NCI-H1417 (cell line): ENCODE measurements around the gene MAPK1.
"Not testable (repeated sequence)": the region's sequence is repeated elsewhere in the genome, so short reads cannot be mapped to it uniquely, and the experiment has no call there.

Source experiments
- DNase-seq, 3 experiments: peaks; one replicate each; lab custom pipeline; 2025; lab: John Stamatoyannopoulos, UW

The MAPK1 gene

DNA sequence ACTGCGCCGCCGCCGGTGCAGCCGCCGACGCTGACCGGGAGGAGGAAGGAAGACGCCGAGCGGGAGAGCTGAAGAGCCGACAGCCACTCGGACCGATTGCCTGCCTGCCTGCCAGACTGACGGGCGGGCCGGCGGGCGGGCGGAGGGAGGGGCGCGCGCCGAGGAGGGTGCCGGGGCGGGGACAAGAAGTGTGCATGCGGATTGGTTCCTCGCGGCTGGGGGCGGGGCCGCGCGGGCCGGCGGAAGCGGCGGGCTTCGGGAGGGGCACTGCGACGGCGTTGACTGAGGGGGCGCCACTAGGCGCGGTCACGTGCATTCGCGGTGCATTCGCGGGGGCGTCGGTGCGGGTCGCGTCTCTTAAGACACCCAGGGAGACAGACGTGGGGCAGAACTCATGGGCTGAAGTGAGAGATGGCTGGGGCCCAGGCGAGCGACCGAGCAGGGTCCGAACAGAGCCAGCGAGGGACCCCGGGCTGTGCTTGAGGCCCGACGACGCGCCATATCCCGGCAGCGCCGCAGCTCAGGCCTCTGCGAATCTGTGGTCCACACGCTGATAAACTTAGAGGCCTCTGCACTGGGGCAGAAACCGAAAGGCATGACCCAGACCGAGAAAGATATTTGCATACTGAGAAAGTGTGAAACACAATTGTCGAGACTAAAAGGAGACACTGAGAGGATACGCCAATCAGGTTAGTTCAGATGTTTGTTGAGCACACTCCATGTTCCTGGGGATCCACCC, at the start of gene MAPK1:
TSS of gene MAPK1 (minus strand) at position 118 of the 739 bp plus-strand sequence. CDS start 205 bp downstream, outside the sequence.
- peak; percentile 81 to 87 (median 83) for DNase-seq

DNA sequence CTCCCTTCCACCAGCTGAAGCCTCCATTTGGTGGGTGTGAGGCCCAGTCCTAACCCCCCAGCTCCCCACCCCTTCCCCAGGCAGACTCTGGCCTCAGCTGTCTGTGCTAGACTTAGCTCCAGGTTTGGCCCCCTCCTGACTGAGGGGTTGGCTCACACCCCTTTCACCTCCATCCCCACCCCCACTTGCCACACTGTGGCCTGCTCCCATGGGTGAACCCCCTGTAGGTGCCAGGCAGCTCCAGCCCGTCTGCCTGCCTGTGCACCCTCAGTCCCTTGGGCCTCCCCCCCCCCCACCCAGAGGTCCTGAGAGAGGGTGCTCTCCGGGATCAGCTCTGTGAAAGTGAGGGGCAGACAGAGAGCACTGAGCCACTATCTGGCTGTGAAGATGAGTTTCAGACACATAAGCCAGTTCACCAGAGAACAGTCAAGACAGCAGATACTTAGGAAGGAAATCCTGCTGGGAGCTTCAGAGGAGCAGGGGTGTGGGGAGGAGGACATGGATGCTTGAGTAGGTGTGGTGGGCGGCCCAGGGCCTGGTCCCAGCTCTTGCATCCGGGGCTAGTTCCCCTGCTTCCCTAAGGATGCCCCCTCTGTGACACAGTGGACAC, 49.0 kb upstream of the MAPK1 start:
- DNase-seq: no peak

- DNase-seq: no peak
Measured at GRCh38 chr22:21915624-21916308, 48.3 kb upstream of the MAPK1 start.

DNA sequence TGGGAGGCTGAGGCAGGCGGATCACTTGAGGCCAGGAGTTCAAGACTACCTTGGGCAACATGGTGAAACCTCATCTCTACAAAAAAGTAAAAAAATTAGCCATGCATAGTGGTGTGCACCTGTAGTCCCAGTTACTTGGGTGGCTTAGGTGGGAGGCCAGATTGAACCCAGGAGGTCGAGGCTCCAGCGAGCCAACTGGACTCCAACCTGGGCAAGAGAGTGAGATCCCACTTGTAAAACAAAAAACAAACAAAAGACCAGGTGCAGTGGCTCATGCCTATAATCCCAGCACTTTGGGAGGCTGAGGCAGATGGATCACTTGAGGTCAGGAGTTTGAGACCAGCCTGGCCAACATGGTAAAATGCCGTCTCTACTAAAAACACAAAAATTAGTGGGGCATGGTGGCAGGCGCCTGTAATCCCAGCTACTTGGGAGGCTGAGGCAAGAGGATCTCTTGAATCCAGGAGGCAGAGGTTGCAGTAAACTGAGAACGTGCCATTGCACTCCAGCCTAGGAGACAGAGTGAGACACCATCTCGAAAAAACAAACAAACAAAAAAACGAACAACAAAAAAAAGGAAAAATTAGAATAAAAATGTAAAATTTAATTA, 46.7 kb upstream of the MAPK1 start:
- DNase-seq: not testable (repeated sequence)

- not testable (repeated sequence) for DNase-seq
Measured at GRCh38 chr22:21910367-21910766, 42.9 kb upstream of the MAPK1 start.

DNA sequence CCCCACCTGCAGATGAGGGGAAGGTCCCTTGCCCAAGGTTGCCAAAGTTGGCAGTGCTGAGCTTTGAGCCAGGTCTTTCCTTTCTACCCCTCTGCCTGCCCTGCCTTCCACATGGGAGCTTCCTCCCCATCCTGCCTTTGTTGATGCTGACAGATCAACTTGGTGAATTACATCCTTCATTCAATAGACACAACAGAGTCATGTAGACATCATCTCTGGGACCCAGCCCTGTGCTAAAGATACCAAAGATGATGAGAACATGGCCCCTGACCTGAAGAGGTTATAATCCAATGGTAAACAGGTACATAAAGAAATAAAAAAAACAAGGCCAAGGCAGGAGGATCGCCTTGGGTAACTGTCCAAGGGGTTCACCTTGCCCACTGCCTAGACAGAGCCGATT, 42.4 kb upstream of the MAPK1 start:
- DNase-seq: no peak

GRCh38 chr22:21907638-21908522, 40.4 kb upstream of the MAPK1 start:
- DNase-seq: no peak

GRCh38 chr22:21905234-21905633, 37.8 kb upstream of the MAPK1 start:
- DNase-seq: not testable (repeated sequence)

DNA sequence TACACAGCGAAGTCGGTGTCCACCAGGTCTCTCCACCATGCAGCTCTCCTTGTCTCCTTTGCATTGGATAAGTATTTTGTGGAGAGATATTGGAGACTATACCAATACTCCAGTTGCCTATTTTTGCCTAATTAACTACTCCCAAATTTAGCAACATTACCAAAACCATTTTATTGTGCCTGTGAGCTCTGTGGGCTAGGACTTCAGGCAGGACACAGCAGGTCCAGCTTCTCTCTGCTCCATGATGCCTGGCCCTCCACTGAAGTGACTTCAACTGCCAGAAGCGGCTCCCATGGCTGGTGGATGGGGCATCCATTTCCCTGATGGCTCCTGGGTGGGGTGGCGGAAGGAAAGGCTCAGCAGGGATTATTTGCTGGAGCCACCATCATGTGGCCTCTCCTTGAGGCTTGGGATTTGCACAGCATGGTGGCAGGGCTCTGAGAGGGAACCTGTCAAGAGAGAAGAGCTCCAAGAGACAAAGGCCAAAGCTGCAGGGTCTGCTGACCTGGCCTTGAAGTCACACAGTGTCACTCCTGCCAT, 36.9 kb upstream of the MAPK1 start:
- DNase-seq: no peak

DNA sequence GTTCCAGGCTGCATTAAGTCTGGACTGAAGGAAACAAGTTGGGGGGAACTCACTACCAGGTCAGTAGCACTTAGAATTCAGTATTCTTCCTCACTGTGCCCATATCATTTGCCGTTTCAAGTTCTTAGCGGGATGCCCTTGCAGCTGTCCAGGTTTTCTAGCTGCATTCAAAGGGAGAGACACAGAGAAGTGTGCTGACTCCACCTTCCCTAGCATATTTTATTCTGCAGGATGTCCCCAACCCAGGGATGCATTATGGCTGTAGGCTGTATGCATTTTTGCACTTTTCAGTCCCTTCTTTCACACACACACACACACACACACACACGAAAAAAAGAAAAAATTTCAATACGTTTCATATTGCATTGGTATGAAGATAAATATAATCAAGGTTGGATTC, 35.8 kb upstream of the MAPK1 start:
- no peak for DNase-seq

DNA sequence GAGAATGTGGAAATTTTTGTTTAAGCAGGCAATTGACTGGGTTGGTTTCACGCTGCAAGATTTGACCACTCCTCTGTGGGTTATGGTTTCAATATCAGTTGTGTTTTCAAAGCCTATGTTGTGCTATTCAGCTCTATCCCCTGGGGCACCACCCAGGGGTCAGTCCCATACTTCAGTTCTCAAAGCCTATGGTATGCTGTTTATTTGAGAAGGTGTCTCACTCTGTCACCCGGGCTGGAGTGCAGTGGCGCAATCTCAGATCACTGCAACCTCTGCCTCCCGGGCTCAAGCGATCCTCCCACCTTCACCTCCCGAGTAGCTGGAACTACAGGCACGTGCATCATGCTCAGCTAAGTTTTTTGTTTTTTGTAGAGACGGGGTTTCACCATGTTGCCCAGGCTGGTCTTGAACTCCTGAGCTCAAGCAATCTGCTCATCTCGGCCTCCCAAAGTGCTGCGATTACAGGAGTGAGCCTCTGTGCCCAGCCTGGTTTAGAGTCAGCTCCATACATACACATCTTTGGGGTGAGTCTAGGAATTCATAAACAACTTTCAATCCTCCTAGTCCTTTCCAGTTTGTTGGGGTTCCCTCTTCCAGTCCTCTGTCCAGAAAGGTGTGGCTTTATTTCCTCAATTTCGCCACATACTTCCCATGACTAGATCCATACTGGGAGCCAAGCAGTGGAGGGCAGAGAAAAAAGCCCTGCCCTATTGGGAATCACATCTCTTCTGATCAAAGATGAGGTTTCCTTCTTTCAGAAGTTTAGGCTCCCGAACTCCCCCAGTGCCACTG, 35.0 kb upstream of the MAPK1 start:
- no peak for DNase-seq

- no peak for DNase-seq
Measured at GRCh38 chr22:21898354-21898896, 31.0 kb upstream of the MAPK1 start.

DNA sequence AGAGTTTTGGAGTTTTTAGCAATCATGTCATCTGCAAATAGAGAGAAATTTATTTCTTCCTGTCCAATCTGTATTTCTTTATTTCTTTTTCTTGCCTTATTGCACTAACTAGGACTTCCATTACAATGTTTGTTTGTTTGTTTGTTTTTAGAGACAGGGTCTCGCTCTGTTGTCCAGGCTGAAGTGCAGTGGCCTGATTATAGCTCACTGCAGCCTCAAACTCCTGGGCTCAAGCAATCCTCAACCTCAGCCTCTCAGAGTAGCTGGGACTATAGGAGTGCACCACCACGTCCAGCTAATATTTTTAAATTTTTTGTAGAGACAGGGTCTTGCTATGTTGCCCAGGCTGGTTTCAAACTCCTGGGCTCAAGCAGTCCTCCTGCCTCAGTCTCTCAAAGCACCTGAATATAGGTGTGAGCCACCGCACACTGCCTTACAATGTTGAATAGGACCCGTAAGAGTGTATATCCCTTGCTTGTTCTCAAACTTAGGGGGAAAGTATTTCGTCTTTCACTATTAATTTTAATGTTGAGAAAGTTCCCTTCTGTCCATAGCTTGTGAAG, 29.6 kb upstream of the MAPK1 start:
- DNase-seq: no peak

- not testable (repeated sequence) for DNase-seq
Measured at GRCh38 chr22:21896275-21896674, 28.8 kb upstream of the MAPK1 start.

- DNase-seq: no peak
Measured at GRCh38 chr22:21894799-21895198, 27.4 kb upstream of the MAPK1 start.

DNA sequence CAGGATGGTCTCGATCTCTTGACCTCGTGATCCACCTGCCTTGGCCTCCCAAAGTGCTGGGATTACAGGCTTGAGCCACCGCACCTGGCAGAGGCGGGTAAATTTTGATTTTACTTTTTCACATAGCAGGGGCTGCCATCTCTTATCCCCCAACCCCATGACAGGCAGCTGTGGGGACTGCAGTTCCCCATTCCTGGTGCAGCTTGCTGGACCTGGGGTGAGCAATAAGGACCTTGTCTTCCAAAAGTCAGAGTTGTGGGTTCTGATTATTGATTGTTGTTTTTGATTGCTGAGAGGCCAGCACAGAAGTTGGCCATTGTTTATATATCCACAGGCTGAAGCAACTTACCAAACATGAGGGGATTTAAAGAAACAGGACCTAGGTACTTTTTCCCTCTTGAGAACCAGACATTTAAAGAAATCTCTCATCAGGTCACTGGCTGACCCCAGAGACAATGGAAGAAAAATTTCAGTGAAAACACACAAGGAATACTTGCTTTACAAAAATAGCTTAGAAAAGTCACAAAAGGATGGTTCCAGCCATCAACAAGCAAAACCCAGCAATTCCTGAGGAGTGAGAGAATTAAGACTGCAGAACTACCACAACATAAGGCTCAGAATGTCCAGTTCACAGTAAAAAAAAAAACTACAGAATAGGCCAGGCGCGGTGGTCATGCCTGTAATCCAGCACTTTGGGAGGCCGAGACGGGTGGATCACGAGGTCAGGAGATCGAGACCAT, 22.0 kb upstream of the MAPK1 start:
- DNase-seq: no peak

DNA sequence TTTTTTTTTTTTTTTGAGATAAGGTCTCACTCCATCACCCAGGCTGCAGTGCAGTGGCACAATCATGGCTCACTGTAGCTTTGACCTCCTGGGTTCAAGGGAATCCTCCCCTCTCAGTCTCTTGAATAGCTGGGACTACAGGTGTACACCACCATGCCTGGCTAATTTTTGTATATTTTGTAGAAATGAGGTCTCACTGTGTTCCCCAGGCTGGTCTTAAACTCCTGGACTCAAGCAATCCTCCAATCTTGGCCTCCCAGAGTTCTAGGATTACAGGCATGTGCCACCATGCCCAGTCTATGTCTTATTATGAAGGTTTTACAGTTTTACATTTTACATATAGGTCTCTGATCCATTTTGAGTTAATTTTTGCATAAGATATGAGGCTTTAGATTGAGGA, 20.4 kb upstream of the MAPK1 start:
- no peak for DNase-seq

GRCh38 chr22:21883930-21884329, 16.5 kb upstream of the MAPK1 start:
- DNase-seq: not testable (repeated sequence)

DNA sequence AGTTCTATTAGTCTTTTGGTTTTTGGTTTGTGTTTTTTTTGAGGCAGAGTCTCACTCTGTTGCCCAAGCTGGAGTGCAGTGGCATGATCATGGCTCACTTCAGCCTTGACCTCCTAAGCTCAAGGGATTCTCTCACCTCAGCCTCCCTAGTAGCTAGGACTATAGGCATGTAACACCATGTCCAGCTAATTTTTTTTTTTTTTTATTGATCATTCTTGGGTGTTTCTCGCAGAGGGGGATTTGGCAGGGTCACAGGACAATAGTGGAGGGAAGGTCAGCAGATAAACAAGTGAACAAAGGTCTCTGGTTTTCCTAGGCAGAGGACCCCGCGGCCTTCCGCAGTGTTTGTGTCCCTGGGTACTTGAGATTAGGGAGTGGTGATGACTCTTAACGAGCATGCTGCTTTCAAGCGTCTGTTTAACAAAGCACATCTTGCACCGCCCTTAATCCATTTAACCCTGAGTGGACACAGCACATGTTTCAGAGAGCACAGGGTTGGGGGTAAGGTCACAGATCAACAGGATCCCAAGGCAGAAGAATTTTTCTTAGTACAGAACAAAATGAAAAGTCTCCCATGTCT, 15.4 kb upstream of the MAPK1 start:
- not testable (repeated sequence) for DNase-seq
